LNCaP clone FGC (cell line): ENCODE data around the gene TTR.

ENCODE experiments used
- DNase-seq: peaks from one replicate; pipeline ENCODE4 v3.0.0-alpha.2; 2011; ENCODE audit warnings: low read depth
- H3K4me3 ChIP-seq: 2 replicates; pipeline ENCODE4 v1.5.1; 2011; ENCODE audit warnings: mild to moderate bottlenecking, low read depth, low read length, control low read depth
- TF ChIP-seq, protein P1 (sequence below): IDR thresholded peaks from 2 replicates; pipeline ENCODE4 v1.5.1; 2012; ENCODE audit warnings: mild to moderate bottlenecking; ENCODE audit not compliant: control insufficient read depth, insufficient read depth; ENCODE audit errors: extremely low read depth

Gene TTR

DNA sequence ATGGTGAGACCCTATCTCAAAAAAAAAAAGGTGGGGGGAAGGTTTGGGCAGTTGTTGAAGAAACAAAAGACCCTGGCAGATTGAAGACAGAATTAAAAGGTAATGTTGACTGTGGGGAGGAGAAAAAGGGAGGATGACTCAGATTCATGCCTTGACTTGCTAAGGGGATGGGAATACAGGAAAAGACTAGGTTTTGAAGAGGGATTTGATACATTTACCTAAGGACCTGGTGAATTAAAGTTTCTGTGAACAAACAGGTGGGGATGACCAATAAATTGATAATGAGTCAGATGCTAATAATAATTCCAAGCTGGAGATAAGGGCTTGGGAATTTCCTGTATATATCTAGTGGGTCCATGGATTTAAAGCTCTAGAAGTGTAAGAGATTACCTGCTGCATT lies 27.6 kb downstream of the TTR start:
- TF ChIP-seq, protein P1, sequence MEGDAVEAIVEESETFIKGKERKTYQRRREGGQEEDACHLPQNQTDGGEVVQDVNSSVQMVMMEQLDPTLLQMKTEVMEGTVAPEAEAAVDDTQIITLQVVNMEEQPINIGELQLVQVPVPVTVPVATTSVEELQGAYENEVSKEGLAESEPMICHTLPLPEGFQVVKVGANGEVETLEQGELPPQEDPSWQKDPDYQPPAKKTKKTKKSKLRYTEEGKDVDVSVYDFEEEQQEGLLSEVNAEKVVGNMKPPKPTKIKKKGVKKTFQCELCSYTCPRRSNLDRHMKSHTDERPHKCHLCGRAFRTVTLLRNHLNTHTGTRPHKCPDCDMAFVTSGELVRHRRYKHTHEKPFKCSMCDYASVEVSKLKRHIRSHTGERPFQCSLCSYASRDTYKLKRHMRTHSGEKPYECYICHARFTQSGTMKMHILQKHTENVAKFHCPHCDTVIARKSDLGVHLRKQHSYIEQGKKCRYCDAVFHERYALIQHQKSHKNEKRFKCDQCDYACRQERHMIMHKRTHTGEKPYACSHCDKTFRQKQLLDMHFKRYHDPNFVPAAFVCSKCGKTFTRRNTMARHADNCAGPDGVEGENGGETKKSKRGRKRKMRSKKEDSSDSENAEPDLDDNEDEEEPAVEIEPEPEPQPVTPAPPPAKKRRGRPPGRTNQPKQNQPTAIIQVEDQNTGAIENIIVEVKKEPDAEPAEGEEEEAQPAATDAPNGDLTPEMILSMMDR, result no peak
- no peak overlapping the region for H3K4me3 ChIP-seq
- no peak for DNase-seq

DNA sequence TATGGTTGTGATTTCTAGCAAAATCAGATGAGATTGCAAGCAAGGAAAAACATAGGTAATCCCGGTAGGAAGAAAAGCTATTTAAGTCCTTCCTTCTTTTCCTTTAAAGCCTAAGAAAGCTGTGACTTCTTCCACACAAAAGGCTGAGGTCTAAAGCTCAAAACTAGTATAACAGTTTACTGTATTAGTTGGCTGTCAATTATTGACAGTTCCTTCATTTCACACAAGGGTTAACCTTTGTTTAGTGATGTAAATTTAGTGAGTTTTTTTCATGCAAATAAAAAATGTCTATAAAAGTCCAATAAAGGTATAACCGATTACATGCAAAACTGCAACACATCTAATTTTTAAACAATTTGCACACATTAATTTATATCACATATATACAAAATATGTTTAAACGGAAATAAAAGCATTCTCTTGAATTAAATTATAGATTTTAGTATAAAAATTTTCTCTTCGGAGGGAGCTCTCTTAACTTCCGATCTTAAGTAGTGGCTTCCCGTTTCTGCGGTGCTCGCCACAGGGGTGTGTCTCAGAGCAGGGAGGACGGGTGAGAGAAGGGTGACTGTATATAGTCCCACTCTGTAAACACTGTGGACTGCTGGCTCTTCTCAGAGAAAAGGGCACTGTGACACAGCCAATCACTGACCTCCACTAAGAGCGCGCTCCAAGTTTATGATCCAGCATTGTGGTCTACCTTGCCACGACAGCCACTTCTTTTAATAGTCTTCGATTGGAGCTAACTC lies 33.4 kb downstream of the TTR start:
- TF ChIP-seq, protein P1, result no peak
- no peak for DNase-seq
- H3K4me3 ChIP-seq, result no peak overlapping the region

DNA sequence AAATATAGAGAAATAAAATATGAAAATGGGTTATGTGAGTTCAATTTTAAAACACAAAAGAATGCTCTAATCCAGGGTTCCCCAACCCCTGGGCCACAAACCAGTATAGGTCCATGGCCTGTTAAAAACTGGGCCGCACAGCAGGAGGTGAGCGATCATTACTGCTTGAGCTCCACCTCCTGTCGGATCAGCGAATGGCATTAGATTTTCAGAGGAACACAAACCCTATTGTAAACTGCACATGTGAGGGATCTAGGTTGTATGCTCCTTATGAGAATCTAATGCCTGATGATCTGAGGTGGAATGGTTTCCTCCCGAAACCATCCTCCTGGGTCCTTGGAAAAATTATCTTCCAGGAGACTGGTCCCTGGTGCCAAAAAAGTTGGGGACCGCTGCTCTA lies 34.7 kb downstream of the TTR start:
- DNase-seq, result no peak
- no peak overlapping the region for H3K4me3 ChIP-seq
- TF ChIP-seq, protein P1, result no peak

DNA sequence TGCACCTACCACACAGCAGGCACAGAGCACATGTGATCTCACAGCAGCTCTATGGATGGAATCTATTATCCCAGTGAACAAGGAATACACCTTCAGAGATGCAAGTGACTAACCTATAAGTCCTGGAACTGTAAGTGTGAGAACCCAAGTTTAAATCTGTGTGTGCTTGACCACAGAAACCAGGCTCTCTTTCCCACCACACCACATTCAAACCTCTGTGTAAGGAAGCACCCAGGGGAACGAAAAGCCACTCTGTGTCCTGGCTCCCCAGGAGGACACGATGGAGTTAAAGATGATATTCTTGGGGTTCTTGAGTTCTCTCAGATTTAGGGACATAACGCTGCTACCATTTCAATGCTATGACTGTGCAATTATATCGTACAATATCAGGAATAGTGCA lies 38.9 kb downstream of the TTR start:
- TF ChIP-seq, protein P1, result no peak
- DNase-seq, result no peak
- H3K4me3 ChIP-seq, result no peak overlapping the region

DNA sequence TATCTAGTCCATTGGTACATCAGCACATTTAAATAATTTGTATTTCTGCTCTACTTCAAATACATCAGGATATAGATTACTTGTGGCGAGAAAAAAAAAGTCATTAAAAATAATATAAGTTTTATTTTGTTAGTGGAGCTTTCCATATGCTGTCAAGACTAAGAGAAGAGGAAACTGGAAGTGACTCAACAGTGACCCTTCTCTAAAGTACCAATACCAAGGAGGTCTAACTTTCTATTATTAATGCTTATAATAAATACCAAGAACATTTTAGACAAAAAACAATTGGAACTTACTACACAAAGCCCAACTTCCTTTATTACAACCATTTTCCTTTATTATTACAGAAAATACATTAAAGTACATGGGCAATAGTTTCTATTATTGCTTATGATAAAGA lies 39.8 kb downstream of the TTR start:
- no peak overlapping the region for H3K4me3 ChIP-seq
- DNase-seq, result no peak
- TF ChIP-seq, protein P1, result no peak

DNA sequence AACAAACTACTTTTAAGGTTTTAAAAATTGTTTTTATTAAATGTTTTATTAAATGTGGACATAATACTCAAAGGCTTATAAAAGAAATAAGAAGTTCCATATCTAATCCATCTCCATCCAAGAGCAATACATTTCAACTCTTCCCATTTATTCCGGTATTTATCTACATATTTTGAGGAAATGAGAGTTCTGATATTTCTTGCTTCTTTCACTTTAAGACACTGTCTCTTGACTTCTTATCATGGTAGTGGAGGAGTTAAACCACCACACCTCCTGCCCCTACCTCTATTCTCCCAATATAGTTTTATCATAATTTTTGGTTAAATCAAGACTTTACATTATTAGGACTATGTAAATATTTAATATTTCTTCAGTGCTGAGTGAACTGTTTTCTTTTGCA lies 40.7 kb downstream of the TTR start:
- no peak for DNase-seq
- TF ChIP-seq, protein P1, result no peak
- no peak overlapping the region for H3K4me3 ChIP-seq
